H1 (cell line): ENCODE measurements around the gene MMP20. TPM values are rescaled to one million over a fixed set of nuclear protein-coding genes. Genes with fewer than 3 reads are reported as not detected.

Experiments
- BACH1 ChIP-seq: IDR thresholded peaks from 2 replicates; pipeline ENCODE4 v1.6.1; 2012; ENCODE audit warnings: low read length, improper control_type of control experiment
- BCL11A ChIP-seq, 2 experiments: IDR thresholded peaks; one replicate each; pipeline ENCODE4 v1.6.1; 2011; ENCODE audit warnings: low read depth in 2 of 2, low read length in 2 of 2, mild to moderate bottlenecking in 2 of 2
- BRCA1 ChIP-seq: IDR thresholded peaks from 2 replicates; pipeline ENCODE4 v1.6.1; 2012; ENCODE audit warnings: low read depth, low read length, improper control_type of control experiment
- CHD7 ChIP-seq: fragments of 300-600 bp; sonication (generic); IDR thresholded peaks from 2 replicates; pipeline ENCODE4 v1.7.1; 2012; ENCODE audit warnings: low read length, moderate library complexity, mild to moderate bottlenecking, inconsistent platforms; ENCODE audit not compliant: insufficient replicate concordance
- CTBP2 ChIP-seq: IDR thresholded peaks from 2 replicates; pipeline ENCODE4 v1.7.0; 2011; ENCODE audit warnings: borderline replicate concordance, mild to moderate bottlenecking, moderate library complexity, mixed read lengths, low read length; ENCODE audit not compliant: insufficient read depth, insufficient read length
- EP300 ChIP-seq, 2 experiments: IDR thresholded peaks; 1 replicate in 1 of 2; 2 replicates in 1 of 2; pipeline ENCODE4 v1.6.1; 2011 to 2012; ENCODE audit warnings: low read depth in 2 of 2, low read length in 2 of 2, mild to moderate bottlenecking in 2 of 2, borderline replicate concordance in 1 of 2, inconsistent platforms in 1 of 2, moderate library complexity in 1 of 2
- FOSL1 ChIP-seq: IDR thresholded peaks from 2 replicates; pipeline ENCODE4 v1.6.1; 2011; ENCODE audit warnings: mild to moderate bottlenecking, low read depth, low read length, moderate library complexity; ENCODE audit not compliant: insufficient read depth
- JUND ChIP-seq: IDR thresholded peaks from 2 replicates; pipeline ENCODE4 v1.6.1; 2011; ENCODE audit warnings: mild to moderate bottlenecking, improper control_type of control experiment, low read length
- RXRA ChIP-seq: IDR thresholded peaks from 2 replicates; pipeline ENCODE4 v1.6.1; 2011; ENCODE audit warnings: low read depth, mild to moderate bottlenecking, low read length, moderate library complexity; ENCODE audit not compliant: insufficient read depth
- SP1 ChIP-seq: IDR thresholded peaks from 2 replicates; pipeline ENCODE4 v1.6.1; 2011; ENCODE audit warnings: low read depth, low read length
- polyA plus RNA-seq, 7 experiments: library from polyadenylated mRNA; depleted of rRNA in 3 of 7; stranded (reverse) in 5 of 7; unstranded in 2 of 7; fragments of >200 nt in 5 of 7; fragments of 200-250 nt in 2 of 7; gene quantifications; 1 replicate in 5 of 7; 2 replicates in 1 of 7; 4 replicates in 1 of 7; pipeline versions ENCODE4 v1.2.1 to v1.2.3, GENCODE V29; 2011 to 2013; ENCODE audit warnings: missing spikeins in 2 of 7, mixed read lengths in 2 of 7
- total RNA-seq: library from RNA; stranded (reverse); fragmentation: NEBNext Ultra II Directional; extraction: Animal tissue kit (Norgen Biotek cat#: 25700); gene quantifications from 2 replicates; pipeline ENCODE4 v1.2.1, GENCODE V29; 2021

Gene MMP20
- total and polyA plus RNA-seq, 2 of the 8 experiments (the other 6 are each of a cell fraction or from before 2014, with no cell fraction given) = not detected

DNA sequence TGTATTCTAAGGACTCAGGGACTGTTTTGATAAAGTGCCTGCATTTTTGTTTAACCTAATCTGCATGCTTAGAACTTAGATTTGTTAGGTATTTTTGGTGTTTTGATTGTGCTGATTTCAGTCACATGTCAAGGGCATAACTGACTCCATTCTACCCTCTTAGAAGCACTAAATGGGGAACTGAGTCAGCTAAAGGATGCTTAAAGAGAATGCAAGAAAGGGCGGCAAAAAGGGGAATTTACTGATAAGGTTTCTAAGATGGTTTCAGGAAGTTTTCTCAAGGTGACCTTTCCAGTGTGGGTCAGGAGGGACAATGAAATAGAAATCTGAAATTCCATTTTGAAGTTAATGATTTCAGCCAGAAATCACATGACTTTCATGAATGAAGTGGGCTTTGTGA is 43.0 kb downstream of the MMP20 start (continued):
- no peak for TF ChIP-seq CHD7
- no peak for TF ChIP-seq SP1
- no peak for TF ChIP-seq EP300 (IDR thresholded peaks at IDR 0.05; ENCODE audit: borderline replicate concordance in 1 of 2, low read depth in 2 of 2, low read length in 2 of 2)
- no peak for TF ChIP-seq JUND
- no peak for TF ChIP-seq RXRA
- no peak for TF ChIP-seq FOSL1
- TF ChIP-seq CTBP2 = no peak
- no peak for TF ChIP-seq BACH1
- TF ChIP-seq BRCA1 = no peak
- TF ChIP-seq BCL11A (IDR thresholded peaks at IDR 0.05; ENCODE audit: low read depth in 2 of 2, low read length in 2 of 2) = no peak
